GDM1 (cell line): Measurements from ENCODE around the gene CD300LD.
A peak's percentile ranks its signal among the peaks of the same experiment; 100 is the strongest.
"Not testable (repeated sequence)": the region's sequence is repeated elsewhere in the genome, so short reads cannot be mapped to it uniquely, and the experiment has no call there.

Experiments used
- DNase-seq: peaks from one replicate; lab custom pipeline; 2025; lab: John Stamatoyannopoulos, UW

CD300LD gene

DNA sequence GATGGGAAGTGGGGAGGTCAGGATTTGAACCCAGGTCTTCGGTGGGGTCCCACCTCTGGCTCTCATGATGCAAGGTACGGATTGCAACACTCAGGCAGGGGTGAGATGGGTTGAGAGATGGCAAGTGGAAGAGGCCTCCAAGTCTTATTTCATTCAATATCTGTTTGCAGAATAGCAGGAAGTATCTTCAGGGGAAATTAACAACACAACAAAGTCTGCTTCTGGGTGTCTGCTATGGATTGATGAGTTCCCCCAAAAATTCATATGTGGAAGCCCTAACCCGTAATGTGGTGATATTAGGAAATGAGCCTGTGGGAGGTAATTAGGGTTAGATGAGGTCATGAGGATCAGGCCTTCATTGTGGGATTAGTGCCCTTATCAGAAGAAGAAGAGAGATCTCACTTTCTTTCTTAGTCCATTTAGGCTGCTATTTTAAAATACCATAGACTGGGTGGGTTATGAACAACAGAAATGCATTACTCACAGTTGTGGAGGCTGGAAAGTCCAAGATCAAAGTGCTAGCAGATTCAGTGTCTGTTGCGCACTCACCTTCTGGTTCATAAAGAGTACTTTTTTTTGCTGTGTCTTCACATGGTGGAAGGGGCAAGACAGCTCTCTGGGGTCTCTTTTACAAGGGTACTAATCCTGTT lies 20.3 kb downstream of the CD300LD start:
- no peak for DNase-seq

DNA sequence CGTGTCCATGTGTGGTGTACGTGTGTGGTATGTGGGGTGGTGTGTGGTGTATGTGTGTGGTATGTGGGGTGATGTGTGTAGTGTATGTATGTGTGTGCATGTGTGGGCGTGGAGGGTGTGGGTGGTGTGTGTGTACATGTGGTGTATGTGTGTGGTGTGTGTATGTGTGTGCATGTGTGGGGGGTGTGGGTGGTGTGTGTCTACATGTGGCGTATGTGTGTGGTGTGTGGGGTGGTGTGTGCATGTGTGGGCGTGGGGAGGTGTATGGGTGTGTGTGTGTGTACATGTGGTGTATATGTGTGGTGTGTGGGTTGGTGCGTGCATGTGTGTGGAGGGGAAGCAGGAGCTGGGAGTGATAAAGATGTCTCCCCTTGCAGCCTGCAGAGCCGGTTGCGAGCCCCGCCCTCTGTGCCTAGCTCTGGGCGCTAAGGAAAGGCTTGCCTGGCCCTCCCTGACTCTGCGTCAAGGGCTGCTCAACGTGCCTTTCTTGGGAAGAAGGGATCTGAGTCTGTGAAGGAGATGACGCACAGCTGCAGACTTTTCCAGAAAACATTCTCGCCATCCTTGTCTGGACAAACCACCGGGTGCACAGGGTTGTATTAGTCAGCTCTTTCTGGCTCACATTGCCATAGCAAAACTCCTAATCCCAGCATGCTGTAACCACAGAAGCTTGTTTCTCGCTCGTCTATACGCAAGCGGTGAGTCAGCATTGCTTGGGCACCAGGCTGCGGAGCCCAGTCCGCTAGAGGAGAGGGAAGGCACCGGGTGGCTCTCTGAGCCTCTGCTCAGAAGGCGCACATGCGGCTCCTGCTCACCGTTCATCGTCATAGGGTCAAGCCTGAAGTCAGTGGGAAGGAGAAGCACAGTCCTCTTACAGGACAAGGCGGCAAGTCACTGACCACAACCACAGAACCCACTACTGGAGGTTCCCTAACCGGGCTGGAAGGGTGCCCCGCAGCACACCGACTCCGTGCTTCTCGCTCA lies 22.8 kb downstream of the CD300LD start:
- DNase-seq, result peak; percentile 81

DNA sequence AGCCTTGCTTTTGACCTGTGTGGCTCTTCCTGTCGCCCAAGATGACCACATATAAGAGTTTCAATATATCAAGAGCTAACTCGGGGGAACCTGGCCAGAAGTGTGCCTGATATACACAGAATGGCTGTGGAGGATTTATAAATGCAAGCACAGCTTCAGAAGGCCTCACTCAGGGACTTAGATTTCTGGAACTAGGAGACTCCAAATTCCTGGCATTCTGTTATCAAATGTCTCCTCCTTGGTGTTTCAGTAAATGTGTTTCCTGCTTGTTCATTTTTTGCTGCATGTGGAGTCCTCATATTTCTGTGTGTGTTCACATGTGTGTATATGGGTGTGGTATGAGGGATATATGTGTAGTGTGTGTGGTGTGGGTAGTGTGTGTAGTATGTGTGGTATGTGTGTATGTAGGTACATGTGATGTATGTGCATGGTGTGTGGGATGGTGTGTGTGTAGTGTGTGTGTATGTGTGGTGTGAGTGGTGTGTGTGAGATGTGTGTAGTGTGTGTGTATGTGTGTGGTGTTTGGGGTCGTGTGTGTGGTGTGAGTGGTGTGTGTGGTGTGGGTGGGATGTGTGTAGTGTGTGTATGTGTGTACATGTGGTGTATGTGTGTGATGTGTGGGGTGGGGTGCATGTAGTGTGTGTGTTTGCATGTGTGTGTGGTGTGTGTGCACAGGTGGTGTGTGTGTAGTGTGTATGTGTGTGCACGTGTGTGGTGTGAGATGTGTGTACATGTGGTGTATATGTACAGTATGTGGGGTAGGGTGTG lies 23.8 kb downstream of the CD300LD start:
- no peak for DNase-seq

DNA sequence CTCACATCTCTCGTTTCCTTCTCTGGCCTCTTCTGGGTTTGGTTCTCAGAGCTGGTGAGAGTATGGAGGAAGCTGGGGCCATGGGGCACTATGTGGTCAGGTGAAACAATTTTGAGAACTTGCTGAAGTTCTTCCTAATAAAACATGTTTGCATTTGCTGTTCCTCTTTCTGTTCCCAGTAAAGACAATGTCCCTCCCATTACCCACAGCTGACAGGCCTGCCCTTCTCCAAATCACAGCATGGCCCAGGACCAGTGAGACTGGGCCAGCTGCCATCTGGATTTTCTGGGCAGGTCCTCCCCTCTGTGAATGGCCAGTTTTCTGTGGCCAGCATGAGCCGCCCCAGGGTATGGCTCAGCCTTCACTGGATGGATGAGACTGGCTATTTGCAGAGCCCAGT lies 24.7 kb downstream of the CD300LD start, which contains the start of gene CD300H:
CD300H (minus strand) TSS at position 113 of the 400 bp plus-strand sequence.
- no peak for DNase-seq

DNA sequence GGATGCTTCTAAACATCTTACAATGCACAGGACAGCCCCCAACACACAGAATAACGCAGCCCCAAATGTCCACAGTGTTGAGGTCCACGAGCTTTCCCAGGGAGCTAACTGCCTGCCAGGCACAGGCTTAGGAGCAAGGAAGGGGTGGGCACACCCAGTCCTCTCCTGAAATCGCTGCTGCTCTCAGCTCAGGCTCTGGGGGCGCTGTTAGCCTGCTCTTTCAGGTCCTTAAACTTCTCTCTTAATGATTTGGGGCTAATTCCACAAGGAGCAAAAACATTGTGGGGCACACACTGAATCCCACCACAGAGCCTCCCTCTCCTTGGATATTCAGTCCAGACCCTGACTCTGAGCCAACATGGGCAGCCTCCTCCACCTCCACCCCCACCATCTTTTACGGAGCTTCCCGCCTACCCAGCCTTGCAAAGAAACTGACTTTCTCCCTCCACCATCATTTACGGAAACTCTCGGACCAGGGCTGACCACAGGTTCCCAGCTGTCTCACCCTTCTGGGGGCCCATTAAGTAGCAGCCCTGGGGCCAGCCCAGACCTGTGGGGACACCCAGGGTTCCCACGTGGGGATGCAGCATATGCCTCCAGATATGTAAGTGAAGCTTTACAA lies 25.8 kb downstream of the CD300LD start:
- DNase-seq, result peak; percentile 33

DNA sequence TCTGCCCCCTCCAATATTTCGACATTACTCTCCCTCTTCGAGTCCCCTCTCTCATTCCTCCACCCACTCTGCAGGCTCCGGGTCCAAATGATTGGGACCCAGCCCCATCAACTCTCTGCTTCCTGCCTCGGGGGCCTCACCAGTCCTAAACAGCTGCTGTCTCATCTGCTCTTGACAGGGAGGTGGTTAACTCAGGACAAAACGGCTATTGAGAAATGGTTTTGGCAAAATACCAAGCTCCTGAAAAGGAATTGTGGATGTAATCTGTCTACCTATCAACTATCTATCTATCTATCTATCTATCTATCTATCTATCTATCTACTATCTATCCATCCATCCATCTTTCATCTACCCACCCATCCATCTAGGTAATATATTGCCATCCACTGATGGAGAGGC lies 27.0 kb downstream of the CD300LD start:
- no peak for DNase-seq

DNA sequence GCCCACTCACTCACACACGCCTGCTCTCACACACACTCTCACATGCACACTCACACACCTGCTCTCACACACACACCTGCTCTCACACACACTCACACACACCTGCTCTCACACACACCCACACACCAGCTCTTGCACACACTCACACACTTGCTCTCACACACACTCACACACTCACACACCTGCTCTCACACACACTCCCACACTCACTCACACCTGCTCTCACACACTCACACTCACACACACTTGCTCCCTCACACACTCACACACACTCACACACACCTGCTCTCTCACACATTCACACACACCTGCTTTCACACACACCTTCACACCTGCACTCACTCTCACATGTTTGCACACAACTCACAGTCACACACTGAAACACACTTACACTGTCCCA lies 28.7 kb downstream of the CD300LD start:
- no peak for DNase-seq

DNA sequence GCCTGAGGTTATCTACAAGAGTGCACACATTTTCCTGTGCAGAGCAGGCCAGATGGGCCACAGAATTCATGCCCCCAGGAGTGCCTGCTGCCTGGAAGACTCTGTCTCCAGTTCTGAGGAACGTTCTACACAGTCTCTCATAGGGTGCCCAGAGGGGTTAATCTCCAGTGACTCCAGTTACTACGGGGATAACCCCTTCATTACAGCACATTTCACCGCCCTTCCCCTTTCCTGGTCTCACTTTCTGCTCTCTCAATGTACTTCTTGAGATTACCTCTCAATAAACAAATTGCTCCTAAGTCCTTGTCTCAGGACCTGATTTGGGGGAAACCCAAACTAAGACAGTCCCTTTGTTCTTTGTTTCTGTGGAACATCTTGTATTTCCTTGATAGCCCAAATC lies 30.5 kb downstream of the CD300LD start:
- no peak for DNase-seq

DNA sequence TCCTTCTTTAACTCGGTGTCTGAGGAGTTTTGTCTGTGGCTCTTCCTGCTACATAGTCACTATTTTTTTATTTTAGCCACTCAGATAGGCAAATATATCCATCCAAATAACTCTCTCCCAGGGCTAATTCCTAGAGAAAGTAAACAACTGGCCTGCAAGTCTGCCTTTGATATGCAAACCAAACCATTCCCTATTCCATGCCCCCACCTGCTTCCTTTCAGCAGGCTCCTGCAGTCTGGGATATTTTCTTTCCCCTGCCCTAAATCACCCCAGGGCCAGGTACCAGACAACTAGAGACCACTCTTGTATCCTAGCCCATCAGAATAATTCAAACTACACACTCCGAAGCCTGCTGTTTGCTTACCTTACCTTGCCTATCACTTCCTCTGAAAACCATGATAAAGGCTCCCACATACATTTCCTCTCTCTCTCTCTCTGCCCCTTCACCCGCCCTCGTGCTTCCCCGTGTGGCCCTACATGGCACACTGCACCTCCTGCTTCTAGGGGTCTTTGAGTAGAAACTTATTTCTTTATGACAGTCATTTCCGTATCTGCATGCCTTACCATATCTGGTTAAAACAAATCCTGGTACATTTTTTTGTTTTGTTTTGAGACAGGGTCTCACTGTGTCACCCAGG lies 33.1 kb downstream of the CD300LD start:
- DNase-seq, result no peak

DNA sequence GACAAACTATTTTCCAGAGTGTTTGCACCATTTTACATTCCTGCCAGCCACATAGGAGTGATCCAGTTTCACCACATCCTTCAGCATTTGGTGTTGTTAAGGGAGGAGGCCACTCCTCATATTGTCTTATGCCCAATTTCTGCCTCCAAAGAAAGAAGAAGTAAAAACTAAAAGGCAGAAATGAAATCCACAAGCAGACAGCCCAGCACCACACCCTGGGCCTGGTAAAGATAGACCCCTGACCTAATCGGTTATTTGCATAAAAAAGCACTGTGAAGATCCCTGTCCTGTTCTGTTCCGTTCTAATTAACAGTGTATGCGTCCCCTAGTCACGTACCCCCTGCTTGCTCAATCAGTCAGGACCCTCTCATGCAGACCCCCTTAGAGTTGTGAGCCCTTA lies 33.7 kb downstream of the CD300LD start:
- DNase-seq, result not testable (repeated sequence)

DNA sequence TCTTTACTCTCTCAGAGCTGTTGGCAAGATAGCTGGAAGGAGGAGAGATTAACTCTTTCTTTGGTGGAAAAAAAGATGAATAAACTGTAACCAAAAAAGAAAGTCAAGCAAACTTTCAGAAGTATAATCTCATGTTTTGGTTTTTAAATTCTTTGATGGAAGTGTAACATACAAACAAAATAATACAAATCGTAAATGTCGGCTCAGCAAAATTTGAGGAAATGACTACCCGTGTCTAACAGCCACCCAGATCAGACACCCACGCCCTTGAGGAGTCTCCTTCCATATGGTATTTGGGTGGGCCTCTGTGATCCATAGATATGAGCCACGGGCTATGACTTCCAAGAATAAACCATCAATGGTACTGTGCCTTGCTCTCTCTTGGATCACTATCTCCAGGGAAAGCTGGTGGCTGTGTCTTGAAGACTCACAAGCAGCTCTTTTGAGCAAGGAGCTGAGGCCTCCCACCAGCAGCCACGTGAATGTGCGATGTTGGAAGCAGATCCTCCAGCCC lies 36.6 kb downstream of the CD300LD start:
- no peak for DNase-seq

DNA sequence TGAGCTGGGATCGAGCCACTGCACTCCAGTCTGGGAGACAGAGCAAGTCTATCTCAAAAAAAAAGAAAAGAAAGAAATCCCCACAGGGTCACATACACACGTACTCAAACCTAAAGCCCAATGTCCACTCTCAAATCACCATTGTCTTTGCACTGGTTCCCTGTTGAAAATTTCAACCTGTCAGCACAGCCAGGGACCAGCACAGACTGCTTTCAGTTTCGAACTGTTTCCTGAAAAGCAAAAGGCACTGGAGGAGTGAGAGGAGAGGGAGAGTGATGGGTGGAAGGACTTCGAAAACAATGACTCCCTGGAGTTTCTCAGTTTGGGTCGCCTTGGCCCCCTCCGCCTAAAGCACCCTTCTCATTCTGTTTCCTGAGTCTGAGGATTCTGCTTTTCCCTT lies 37.2 kb downstream of the CD300LD start:
- no peak for DNase-seq

DNA sequence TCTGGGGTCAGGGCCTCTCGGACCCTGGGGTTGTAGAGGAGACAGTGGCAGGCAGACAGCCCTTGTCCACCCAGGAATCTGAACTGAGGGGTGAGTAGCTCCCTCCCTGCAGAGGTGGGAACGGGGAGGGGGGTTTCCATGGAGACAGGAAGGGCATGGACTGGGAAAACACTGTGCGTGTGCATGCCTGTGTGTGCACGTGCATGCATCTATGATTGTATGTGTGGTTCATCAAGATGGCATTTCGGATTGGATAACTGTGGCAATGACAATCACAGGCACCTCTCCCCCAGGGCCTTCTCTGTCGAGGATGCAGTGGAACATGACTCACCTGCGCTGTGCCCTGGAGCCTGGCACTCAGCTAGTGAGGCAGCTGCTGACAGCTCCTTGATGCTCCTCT lies 40.0 kb downstream of the CD300LD start:
- DNase-seq, result no peak

DNA sequence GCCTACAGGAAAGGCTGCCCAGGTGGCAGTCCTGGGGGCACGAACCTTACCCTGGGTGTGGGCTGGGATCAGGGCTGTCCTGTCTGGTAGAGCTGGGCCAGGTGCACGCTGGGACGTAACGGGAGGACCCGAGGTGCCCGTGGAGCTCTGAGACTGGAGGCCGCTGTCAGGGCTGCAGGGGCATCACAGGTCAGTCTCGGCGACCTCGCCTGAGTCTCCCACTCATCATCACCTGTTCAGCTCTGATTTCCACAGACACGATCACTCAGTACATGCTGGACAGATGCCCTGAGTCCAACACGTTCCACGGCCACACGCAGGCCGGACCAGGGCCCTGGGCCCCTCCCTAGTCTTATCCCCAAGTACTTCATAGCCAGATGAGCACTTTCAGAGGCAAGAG lies 41.5 kb downstream of the CD300LD start:
- DNase-seq, result no peak

DNA sequence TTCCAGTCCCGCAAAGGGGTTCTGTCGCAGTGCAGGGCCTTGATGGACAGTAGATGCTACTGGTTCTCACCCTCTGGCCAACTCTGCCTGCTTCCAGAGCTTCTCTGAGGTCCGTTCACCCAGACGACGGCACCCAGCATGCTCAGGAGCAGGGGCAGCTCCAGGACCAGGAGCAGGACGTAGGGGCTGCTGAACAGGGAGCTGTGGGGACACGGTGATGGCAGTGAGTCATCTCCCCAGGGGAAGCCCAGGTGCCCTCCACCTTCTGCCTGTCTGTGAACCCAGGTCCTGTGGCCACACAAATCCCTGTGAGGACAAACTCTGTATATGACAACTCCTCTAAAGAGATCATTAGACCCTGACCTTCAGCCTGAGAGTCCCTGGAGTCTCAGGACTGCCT lies 42.7 kb downstream of the CD300LD start:
- DNase-seq, result no peak

DNA sequence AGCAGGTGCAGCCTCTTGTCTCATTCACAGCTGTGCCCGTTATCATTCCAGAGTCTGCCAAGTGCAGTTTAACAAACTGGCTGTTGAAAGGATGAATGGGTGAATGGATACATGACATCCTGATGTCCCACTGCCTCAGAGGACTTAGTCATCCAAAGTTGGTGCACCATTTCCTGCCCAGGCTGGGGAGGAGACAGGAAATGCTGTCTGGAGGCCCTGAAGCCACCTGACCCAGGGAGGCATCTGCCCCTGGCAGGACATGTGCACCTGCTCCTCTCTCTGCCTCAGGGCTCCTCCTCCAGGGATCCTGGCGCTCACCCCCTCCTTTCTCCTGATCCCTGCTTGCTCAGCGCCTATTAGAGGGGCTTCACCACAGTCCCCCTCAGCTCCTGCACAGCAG lies 44.3 kb downstream of the CD300LD start:
- DNase-seq, result peak; percentile 16

DNA sequence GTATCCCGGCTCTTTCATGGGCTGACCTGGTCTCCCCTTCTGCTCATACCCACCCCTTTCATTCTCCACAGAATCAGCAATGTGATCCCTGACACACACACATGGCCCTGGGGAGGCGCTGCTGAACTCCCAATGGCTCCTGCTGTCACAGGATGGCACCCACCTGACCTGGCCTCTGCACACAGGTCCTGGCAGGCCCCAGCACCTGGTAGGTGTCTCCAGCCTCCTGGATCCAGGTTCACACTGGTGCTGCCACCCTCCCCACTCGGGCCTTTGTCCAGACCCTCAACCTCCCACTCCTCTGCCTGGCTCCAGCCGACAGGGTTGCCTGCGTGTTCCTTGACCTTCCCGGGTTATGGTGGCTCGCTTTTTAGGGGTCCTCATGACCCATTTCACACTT lies 44.8 kb downstream of the CD300LD start:
- DNase-seq, result no peak

DNA sequence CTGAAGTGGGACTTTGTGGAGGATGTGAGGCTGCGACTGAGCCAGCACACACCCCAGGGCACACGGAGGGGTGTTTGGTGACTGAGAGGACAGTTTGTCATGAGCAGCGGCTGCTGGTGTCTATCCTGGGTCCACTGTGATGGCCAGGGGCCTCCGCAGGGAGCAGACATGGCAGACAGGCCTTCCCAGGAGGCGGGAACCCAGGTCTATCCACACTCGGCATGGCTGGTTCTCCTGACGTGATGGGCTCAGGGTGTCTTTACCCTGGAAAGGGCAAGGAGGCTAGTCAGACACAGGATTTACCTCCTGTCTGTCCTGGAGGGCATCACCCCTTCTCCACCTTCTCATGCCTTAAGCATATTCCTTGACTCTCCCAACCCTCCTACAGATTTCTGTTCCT lies 45.5 kb downstream of the CD300LD start:
- DNase-seq, result no peak

DNA sequence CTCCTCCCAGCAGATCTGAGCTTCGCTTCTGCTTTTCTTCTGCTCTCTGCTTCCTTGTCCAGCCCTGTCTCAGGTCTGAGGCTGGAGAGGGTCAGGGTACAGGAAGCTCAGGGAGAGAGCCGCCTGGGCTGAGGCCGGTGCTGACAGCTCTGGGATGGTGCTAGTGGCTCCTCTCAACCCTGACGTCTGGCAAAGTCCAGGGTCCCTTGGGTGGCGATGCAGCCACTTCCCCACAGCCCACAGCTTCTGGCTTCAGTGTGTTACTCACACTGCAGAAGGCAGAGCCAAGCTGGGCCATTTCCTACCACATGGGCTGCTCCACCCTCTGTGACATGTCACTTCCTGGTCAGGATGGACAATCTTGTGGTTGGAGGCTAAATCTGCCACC lies 46.2 kb downstream of the CD300LD start, which contains the start of gene CD300C:
CD300C (minus strand) TSS at position 273 of the 388 bp plus-strand sequence. CDS start 333 bp downstream, outside the sequence.
- DNase-seq, result peak; percentile 35

DNA sequence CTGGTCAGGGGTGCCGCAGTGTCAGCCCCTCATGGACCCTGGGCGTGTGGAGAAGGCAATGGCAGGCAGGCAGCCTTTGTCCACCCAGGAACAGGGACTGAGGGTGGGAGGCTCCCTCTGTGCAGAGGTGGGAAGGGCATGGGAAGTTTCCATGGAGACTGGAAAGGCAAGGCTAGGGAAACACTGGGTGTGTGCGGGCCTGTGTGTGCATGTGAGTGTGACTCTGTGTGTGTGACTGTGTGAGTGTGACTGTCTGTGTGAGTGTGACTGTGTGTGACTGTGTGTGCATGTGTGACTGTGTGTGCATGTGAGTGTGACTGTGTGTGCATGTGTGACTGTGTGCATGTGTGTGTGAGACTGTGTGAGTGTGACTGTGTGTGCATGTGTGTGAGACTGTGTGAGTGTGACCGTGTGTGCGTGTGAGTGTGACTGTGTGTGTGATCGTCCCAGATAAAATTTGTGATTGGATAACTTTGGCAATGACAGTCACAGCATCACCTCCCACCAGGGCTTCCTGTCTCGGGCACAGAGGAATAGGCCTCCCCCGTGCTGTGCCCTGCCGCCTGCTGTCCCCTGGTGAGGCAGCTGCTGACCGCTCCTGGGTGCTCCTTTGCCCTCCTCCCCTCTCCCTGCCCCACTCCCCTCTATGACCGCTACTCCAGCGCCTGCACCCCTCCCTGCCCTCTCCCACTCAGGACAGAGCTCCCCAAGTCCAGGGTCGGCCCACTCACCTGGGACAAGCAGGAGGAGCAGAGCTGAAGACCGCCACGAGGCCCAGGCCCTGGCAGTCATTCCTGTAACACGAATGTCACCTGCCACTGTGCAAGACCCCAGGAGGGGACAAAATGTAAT lies 46.9 kb downstream of the CD300LD start:
- no peak for DNase-seq
